ENCODE data around the gene COMTD1.

- TF ChIP-seq PRDM10 (tag by site-specific recombination; IDR thresholded peaks at IDR 0.05): peak; percentile 95
- TF ChIP-seq CTCF (tag by site-specific recombination; IDR thresholded peaks at IDR 0.05): no peak
- TF ChIP-seq ZNF202 (tag by site-specific recombination; IDR thresholded peaks at IDR 0.05; ENCODE audit: borderline replicate concordance): no peak
- TF ChIP-seq ZNF747 (tag by site-specific recombination; IDR thresholded peaks at IDR 0.05): no peak
- no peak for TF ChIP-seq IKZF3 (tag by site-specific recombination; IDR thresholded peaks at IDR 0.05)
- no peak for TF ChIP-seq ZNF768 (tag by site-specific recombination; IDR thresholded peaks at IDR 0.05)
- no peak for TF ChIP-seq ZNF514 (tag by site-specific recombination; IDR thresholded peaks at IDR 0.05)
- no peak for TF ChIP-seq ZFP37 (tag by site-specific recombination; IDR thresholded peaks at IDR 0.05)
- no peak for TF ChIP-seq ZBTB10 (tag by site-specific recombination; IDR thresholded peaks at IDR 0.05)
- TF ChIP-seq SETDB1 (IDR thresholded peaks at IDR 0.05; ENCODE audit: insufficient read length, low read length): no peak
- TF ChIP-seq ZNF426 (tag by site-specific recombination; IDR thresholded peaks at IDR 0.05): no peak
- no peak for TF ChIP-seq ZNF223 (tag by site-specific recombination; IDR thresholded peaks at IDR 0.05)
- no peak for TF ChIP-seq OSR2 (tag by site-specific recombination; IDR thresholded peaks at IDR 0.05)
- no peak for TF ChIP-seq ZNF639 (tag by site-specific recombination; IDR thresholded peaks at IDR 0.05)
Observed at GRCh38 chr10:75207079-75207856, 28.5 kb downstream of the COMTD1 start.

Measured in HEK293 (cell line).